HG02798 (cell line): ENCODE measurements around the gene IL2RA.

Experiments
- ATAC-seq: cut with Tn5 transposase; IDR thresholded peaks from one replicate; pipeline ENCODE4 v1.9.1; 2021; ENCODE audit warnings: mild to moderate bottlenecking; ENCODE audit not compliant: unreplicated experiment, poor library complexity

The IL2RA gene

DNA sequence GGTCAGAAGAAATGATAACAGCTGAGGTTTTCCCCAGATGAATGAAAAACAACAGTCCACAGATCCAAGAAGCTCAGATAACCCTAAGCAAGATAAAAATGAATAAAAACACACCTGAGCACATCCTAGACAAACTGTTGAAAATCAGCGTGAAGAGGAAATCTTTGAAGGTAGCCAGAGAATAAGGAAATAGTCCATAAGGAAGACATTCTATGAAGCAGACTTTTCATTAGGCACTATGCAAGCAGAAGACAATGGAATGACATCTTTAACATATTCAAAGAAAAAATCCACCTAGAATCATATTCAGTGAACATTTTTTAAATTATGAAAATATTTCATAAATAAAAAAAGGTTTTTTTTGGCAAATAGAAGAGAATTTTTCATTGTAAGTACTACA, 69.8 kb downstream of the IL2RA start:
- ATAC-seq: no peak

DNA sequence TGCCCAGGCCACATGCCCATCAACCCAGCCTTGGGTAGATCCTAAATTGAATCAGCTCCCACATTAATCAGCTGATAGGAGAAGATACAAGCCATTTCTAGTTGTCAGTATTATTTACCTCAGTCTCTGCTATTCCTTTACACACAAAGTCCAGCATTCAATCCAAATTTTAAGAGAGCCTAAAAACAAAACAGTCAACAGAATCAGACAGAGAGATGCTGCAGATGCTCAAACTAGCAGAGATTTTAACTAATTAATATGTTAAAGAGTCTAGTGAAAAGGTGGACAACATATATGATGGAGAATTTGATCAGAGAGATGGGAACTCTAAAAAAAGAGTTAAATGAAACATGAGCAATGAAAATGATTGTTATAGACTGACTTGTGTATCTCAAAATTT, 70.5 kb downstream of the IL2RA start:
- no peak for ATAC-seq

DNA sequence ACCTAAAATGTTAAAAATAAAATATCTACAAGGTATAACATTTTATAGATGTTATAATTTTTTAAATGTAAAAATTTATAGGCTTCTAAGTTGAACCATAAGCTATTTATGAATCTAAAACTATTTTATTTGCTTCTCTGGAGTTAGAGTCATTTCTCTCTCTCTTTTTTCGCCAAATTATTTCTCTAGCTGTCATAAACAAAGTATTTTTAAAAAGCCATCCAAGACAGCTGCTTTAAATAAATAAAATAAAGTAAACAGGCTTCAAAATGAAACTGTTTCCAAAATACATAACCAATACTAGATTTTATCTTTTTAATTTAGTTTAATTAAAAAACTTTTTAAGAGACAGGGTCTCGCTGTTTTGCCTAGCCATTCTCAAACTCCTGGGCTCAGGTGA, 72.4 kb downstream of the IL2RA start:
- no peak for ATAC-seq

DNA sequence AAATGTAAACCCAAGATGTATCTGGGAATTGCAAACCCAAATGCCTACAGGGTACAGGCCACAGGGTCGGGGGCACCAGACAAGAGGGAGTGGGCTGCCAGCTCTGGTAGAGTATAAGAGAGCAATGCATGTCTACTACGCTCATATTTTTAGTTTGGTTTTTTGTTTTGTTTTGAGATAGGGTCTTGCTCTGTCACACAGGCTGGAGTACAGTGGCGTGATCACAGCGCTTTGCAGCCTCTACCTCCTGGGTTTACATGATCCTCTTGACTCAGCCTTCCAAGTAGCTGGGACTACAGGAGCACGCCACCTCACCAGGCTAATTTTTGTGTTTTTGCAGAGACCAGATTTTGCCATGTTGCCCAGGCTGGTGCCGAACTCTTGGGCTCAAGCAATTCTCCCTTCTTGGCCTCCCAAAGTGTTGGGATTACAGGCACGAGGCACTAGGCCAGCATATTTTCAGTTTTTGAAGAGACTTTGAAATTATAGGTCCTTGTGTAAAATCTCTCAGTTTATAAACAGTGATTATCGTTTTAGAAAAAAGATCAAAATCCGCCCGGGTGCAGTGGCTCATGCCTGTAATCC, 73.7 kb downstream of the IL2RA start:
- ATAC-seq: no peak

DNA sequence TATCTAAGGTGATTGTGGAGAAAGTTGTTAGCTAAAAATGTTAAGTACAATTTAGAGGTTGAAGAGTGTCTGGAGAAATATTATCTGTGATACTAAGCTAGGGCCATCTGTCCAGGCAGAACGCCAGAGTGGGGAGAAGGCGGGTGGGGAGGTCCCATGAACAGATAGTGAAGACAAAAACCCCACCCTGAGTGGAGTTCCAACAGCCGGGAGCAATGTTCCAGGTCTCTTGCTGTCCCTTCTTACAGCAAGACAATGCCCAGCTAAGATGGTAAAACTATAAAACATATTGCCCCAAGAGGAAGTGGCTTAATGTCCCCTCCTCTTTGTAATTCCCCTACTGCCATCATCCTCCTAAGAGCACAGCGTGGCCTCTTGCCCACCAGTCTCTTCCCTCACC, 74.4 kb downstream of the IL2RA start:
- no peak for ATAC-seq

DNA sequence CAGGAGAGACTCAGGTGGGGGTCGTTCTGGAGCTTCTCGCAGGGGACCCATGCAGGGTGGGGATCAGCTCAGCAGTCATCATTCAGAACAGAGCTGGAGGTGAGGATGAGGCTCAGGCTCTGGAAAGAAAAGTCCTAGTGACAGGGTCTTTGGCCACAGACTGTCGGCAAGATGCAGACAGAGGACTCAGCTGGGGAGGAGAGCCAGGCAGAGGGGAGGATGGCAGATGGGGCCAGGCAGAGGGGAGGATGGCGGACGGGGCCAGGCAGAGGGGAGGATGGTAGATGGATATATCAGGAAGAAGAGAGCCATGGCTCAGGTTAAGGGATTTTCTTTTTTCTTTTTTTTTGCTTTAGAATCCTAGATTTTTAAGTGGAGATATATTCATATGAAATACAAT, 77.1 kb downstream of the IL2RA start:
- no peak for ATAC-seq

- ATAC-seq: no peak
These were observed 78.4 kb downstream of the IL2RA start for GRCh38 chr10:5983774-5984173.

DNA sequence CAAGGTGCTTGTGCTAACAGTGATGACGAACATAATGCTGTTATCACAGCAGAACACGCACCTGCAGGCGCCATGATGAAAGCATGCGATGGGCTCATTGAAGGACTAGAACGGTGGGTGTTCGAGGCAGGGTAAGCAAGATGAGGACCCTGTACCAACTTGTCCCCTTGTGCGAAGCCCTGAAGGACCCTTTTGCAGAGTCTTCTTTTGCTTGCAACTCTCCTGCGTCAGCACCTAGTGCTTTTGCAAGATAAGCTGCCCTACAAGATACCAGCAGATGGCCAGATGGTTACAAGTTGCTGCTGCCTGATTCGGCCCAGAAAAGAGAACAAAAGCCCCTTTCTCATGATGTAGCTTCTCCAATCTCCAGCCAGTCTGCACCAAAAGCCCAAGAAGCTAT, 80.6 kb downstream of the IL2RA start:
- ATAC-seq: no peak

DNA sequence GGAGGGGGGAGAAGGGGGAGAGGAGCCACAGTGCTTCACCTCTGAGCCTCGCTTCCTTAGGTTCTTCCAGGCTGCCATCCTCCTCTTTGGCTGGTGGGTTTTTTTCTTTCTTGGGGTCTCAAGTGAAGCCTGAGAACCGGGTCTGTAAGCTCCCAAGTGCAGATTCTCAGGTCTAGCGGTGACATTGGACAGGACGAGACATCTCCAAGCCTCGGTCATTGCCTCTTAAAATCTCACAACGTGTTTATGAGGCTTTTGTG, 84.0 kb downstream of the IL2RA start:
- no peak for ATAC-seq

DNA sequence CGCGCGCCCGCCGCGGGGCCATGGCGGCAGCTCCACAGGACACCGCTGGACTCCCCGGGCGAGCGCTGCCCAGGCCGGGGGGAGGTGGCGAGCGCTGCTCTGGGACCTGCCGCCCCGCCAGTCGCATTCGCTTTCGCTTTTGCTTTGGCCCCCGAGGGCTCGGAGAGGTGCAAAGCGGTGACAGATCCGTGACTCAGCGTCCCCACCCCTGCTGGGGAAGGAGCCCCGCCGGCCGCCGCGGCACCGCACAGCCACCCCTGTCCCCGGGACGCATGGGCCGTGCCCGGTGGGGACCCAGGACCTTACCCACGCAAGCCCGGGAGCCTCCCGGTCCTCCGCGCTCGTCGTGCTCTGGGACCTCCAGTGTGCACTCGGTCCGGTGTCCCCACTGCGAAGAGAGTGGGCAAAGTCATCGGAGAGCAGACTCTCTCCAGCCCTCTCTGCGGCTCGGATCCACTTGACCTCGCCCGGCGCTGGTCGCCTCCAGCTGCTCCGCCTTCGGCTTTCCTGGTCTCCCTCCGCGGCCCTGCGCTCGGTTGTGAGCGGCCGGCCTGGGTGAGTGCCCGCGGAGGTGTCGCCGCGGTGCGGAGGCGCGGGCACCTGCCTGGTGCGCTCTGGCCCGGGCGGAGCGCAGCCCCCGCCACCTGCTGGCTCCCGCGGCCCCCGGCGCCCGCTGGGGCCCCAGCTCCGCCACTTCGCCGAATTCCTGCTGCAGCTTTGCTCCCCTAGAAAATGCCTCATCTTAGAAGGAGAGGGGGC, 84.5 kb downstream of the IL2RA start, which contains the start of gene IL15RA:
TSS of gene IL15RA (minus strand) at position 73 of the 759 bp plus-strand sequence. CDS start at position 22, 51 bp downstream.
- ATAC-seq: peak; percentile 66

DNA sequence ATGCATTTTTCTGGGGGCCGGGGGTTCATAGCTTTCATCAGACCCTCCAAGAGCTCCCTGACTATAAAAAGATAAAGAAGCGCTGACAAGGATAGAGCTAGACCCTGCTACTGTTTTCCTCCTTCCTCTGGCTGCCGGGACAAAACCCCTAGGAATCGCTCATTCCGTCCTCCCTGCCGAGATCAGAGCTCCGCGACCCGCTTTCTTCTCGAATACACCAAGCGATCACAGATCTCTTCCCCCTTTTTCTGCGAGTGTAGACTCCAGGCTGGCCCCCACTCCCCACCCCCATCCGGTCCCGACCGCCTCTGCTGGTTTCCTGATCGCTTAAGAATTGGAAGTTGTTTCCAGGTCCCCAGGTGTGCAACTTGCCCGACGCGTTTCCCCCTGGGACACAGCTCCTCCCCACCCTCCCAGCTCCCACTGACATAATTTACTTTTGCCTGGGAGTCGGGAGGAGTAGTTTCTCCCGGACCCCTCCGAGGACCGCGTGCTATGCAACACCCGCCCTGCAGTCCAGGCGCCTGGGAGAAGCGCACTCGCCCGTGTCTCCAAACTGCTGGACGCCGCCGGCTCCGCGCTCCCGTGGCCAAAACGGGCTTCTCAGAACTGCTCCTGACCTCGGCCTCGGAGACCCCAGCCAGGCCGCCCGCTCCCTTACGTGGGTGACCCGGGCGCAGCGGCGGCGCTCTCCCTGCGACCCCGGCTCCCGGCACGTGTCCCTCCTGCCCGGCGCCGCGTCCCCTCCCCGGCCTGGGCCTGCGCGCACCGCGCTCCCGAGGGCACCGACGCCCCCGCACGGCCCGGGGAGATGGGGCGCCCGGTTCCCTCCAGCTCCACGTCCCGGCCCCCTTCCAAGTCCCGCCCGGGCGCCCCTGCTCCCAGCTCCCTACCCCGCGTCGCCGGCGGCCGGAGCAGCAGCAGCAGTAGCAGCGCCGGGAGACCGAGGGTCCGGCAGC, 85.4 kb downstream of the IL2RA start:
- peak; percentile 14 for ATAC-seq

DNA sequence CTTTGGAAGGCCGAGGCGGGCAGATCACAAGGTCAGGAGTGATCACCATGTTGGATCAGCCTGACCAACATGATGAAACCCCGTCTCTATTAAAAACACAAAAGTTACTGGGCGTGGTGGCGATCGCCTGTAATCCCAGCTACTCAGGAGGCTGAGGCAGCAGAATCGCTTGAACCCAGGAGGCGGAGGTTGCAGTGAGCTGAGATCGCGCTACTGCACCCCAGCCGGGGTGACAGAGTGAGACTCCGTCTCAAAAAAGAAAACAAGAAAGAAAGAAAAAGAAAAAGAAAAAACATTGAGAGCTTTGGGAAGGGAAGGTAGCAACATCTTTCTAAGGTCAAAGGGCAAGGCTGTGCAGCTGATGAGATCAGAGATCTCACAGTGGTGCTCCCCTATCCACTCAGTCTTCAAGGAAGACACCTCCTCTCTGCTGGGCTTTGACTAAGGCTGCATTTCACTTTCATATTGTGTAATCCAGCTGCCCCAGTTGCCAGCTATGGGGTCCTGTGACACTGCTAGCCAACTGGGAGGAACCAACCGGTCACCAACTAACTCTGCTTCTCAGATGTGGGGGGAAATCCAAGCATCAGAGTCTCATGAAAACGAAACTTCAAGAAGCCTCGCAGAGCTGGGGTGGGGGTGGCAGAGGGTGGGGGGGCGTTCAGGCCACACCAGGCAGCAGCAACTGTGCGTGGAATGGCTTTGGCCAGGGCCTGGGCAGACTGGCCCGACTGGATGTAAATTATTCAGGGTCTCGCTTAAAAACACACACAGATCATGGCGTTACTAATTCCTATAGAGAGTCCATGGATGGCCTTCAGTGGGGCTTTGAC, 86.3 kb downstream of the IL2RA start:
- ATAC-seq: peak; percentile 68

DNA sequence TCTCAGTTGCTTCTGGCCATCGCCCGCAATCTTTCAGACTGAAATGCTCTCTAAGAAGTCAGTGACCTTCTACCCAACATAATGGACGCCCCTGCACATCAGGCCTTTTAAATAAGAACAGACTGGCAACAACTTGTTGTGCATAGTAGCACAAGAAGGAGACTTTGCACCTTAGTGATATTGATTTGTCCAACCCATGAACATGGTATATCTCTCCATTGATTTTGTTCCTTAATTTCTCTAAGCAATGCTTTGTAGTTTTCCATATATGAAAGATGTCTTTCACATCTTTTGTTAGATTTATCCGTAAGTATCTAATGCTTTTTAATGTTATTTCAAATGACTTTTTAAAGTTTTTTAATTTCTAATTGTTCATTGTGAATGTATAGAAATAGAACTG, 89.1 kb downstream of the IL2RA start:
- no peak for ATAC-seq

- no peak for ATAC-seq
These were observed 90.3 kb downstream of the IL2RA start for GRCh38 chr10:5971886-5972285.

DNA sequence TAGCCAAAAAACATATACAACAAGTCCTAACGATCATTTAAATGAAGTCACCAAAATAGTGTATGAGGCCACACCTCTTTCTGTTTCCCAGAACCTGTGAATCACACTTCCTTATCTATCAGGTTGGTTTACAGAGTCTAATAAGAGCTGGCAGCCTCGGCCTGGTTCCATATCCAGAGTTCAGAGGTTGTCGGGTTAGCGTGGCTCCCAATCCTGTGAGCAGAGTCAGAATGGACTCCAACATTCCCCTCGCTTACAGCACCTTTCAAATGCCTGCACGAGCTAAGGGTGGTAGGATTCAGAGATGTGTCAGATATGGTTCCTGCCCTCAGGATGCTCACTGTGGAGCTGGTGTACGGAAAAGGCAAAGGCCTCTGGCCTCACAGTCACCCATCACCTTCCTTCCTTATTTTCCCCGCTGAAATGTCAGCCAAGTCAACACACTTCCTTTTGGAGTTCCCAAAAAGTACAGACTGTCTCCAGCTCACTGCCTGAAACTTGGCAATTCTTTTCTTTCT, 90.8 kb downstream of the IL2RA start:
- ATAC-seq: peak; percentile 39

DNA sequence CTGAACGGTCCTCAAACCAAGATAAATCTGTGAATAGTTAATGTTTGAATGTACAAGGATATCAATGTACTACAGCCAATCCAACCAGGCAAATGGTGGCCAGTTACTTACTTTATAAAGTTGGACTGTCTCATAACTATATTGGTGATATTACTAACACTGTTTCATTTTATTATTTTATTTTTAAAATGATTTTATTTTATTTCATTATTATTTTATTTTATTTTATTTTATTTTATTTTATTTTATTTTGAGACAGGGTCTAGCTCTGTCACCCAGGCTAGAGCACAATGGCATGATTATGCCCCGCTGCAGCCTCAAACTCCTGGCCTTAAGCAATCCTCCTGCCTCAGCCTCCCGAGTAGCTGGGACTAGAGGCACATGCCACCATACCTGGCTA, 91.6 kb downstream of the IL2RA start:
- ATAC-seq: no peak

DNA sequence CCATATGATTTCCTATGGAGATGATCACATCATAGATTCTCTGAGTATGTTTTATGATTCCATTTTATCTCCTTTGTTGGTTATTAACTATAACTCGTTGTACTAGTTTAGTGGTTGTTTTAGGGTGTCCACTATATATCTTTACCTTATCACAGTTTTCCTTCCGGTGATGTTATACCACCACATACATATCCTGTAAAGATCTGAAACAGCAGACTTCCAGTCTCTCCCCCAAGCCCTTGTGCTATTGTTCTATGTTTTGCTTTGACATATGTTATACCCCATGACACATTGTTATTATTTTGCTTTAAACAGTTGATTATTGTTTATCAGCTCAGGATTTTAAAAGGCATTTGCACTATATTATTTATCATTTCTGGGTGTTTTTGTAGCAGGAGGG, 92.1 kb downstream of the IL2RA start:
- ATAC-seq: no peak

- ATAC-seq: no peak
These were observed 93.3 kb downstream of the IL2RA start for GRCh38 chr10:5968681-5969453.

DNA sequence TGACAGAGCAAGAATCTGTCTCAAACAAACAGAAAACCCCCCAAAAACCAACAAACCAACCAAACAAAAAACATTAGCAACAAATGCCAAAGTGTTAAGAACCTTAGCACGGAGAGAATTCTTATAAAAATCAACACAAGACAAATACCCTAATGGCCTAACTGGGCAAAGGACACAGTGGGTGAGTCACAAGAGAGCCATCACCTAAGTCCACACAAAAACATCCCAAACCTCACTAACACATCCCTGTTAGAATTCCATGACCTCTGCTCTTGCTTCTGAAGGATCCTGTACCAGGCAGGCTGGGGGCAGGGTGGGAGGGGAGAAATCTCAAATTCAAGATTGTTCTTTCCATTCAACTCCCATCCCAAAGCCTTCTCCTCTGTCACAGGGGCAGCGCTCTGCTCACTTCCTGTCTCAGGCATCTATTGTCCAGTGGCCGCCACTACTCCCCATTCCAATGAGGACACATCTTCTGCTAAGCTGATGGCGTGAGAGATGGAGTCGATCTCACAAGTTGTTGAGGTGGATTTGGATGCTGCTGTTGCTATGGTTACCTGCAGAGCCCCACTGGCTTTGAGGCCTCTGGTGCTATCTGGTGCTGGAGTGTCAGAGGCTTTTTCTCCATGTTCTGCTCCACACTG, 94.0 kb downstream of the IL2RA start:
- no peak for ATAC-seq
